ENCODE data around the gene HLA-DPB1. TPM values are rescaled to one million over a fixed set of nuclear protein-coding genes. Genes with fewer than 3 reads are reported as not detected.

Gene HLA-DPB1
- total RNA-seq, 4 donors from 2014 or later = 33.8 to 44.7 (median 41.0) TPM

DNA sequence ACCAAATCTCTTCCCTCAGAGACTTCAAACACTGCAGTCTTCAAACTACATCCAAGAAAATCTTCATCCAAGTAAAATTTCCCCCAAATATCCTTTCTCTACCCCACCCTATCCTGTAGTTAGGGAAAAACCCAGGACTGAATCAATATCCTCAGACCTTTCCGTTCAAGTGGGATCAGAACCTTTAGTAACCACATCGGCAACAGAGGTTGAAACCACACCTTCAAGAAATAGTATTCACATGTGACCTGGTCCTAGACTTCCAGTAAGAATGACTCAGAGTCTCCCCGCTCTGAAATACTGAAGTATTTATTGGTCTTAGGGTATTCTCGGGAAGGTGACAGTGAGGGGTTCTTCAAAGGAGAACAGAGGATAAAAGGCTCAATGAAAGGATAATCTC lies 11.1 kb upstream of the HLA-DPB1 start:
- H3K27ac ChIP-seq = no peak overlapping the region
- no peaks in the 10 kb centered on the region for H3K36me3 ChIP-seq
- 80 to 85% methylated on average over 4 of the region's 4 CpGs for WGBS, 2 donors
- no peaks in the 10 kb centered on the region for H3K9me3 ChIP-seq
- H3K4me1 ChIP-seq = no peaks in the 10 kb centered on the region
- no peaks in the 10 kb centered on the region for H3K27me3 ChIP-seq
- no peak for TF ChIP-seq POLR2A (IDR thresholded peaks at IDR 0.05)
- TF ChIP-seq, protein P1, sequence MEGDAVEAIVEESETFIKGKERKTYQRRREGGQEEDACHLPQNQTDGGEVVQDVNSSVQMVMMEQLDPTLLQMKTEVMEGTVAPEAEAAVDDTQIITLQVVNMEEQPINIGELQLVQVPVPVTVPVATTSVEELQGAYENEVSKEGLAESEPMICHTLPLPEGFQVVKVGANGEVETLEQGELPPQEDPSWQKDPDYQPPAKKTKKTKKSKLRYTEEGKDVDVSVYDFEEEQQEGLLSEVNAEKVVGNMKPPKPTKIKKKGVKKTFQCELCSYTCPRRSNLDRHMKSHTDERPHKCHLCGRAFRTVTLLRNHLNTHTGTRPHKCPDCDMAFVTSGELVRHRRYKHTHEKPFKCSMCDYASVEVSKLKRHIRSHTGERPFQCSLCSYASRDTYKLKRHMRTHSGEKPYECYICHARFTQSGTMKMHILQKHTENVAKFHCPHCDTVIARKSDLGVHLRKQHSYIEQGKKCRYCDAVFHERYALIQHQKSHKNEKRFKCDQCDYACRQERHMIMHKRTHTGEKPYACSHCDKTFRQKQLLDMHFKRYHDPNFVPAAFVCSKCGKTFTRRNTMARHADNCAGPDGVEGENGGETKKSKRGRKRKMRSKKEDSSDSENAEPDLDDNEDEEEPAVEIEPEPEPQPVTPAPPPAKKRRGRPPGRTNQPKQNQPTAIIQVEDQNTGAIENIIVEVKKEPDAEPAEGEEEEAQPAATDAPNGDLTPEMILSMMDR (IDR thresholded peaks at IDR 0.05) = no peak
- no peak overlapping the region for H3K4me3 ChIP-seq (replicated peaks in 1 of 3)
- no peak for DNase-seq
- intact Hi-C loops (cut with DNase I) = no loop called here

DNA sequence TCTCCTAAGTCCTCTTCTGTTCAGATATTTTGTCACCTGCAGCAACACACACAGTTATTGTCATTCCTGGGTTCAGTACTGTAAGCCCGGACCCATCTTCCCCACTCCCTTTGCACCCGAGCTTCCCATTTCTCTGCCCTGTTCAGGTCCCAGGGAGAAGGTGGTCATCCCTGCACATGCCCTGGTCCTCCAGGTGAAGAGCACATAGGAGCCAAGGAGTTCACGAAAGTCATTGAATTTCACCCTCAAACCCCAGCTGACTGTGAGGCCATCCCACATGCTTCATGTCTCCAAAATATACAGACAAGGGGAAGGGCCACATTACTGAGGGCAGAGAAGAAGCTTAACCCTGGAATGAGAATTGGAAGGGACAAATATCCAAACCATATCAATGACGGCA lies 10.5 kb upstream of the HLA-DPB1 start:
- Histone ChIP-seq H3K27me3 (no peaks in the 10 kb centered on the region), H3K4me3 (replicated peaks in 1 of 3) (no peak overlapping the region), H3K27ac (no peak overlapping the region), H3K9me3 (no peaks in the 10 kb centered on the region), H3K36me3 (no peaks in the 10 kb centered on the region), H3K4me1 (no peaks in the 10 kb centered on the region)
- intact Hi-C loops (cut with DNase I) = no loop called here
- 93 to 95% methylated on average over 4 of the region's 4 CpGs for WGBS, 2 donors
- TF ChIP-seq, protein P1 (IDR thresholded peaks at IDR 0.05) = no peak
- no peak for TF ChIP-seq POLR2A (IDR thresholded peaks at IDR 0.05)
- no peak for DNase-seq

GRCh38 chr6:33066917-33067521 lies 8.8 kb upstream of the HLA-DPB1 start:
- WGBS, 2 donors = 95 to 98% methylated on average over 3 of the region's 3 CpGs
- Histone ChIP-seq H3K4me3 (replicated peaks in 1 of 3) (no peak overlapping the region), H3K36me3 (no peaks in the 10 kb centered on the region)

DNA sequence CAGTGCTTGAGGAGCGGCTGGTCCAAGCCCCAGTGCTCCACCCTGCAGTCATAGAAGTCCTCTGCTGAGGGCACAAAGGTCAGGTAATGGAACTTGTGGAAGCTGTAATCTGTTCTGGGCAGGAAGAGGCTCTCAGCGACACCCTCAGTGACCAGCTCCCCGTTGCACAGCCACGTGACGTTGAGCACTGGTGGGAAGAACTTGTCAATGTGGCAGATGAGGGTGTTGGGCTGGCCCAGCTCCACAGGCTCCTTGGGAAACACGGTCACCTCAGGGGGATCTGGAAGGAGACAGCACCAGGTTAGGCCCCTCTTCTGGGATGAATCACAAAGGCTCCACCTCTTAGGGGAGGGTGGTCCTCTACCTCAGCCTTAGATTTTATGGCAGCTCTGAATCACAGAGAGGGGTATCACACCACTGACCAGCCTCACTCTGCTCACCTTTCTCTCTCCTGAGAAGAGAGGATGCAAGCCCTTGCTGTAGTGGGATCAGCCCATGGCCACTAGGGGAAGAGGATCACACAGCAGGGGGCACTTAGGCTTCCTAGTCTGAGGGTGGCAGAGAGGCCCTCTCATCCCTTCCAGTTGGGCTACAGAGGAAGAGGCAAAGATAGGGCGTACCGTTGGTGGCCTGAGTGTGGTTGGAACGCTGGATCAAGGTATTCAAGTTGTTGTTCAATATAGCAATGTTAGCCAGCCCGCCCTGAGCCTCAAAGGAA lies 6.6 kb upstream of the HLA-DPB1 start:
- Histone ChIP-seq H3K4me3 (replicated peaks in 1 of 3) (no peak overlapping the region), H3K9me3 (no peaks in the 10 kb centered on the region), H3K27ac (no peak overlapping the region), H3K36me3 (no peaks in the 10 kb centered on the region), H3K27me3 (no peaks in the 10 kb centered on the region), H3K4me1 (no peaks in the 10 kb centered on the region)
- intact Hi-C loops (cut with DNase I) = no loop called here
- WGBS, 2 donors = 85 to 88% methylated on average over 6 to 10 of the region's 10 CpGs
- DNase-seq = no peak
- TF ChIP-seq, protein P1 (IDR thresholded peaks at IDR 0.05) = no peak
- TF ChIP-seq POLR2A (IDR thresholded peaks at IDR 0.05) = no peak

More at GRCh38 chr6:33066917-33067521, 8.8 kb upstream of the HLA-DPB1 start:
- no peak overlapping the region for H3K27ac ChIP-seq
- DNase-seq = no peak
- no peaks in the 10 kb centered on the region for H3K9me3 ChIP-seq
- H3K4me1 ChIP-seq = no peaks in the 10 kb centered on the region
- intact Hi-C loops (cut with DNase I) = no loop called here
- H3K27me3 ChIP-seq = no peaks in the 10 kb centered on the region
- TF ChIP-seq, protein P1 (IDR thresholded peaks at IDR 0.05) = no peak
- no peak for TF ChIP-seq POLR2A (IDR thresholded peaks at IDR 0.05)

DNA sequence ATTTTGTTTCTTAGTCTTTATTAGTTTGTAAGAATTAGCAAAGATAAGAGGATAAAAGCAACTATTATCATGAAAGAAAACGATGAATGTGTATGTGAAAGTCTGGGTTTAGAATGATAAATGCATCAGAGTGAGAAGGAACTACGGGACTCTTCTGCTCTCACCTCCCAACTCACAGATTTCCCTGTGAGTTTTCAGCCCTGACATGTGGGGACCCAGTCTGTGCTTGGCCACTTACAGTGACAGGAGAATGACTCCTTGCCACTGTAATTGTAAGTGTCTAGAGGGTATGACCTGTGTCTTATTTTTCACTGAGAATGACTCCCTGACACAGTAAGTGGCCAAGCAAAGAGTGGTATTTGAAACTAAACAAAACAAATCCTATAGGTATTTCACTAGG lies 4.9 kb upstream of the HLA-DPB1 start:
- H3K27me3 ChIP-seq = no peaks in the 10 kb centered on the region
- no peak overlapping the region for H3K4me3 ChIP-seq (replicated peaks in 1 of 3)
- H3K9me3 ChIP-seq = no peaks in the 10 kb centered on the region
- TF ChIP-seq, protein P1 (IDR thresholded peaks at IDR 0.05) = no peak
- TF ChIP-seq POLR2A (IDR thresholded peaks at IDR 0.05) = no peak
- no peaks in the 10 kb centered on the region for H3K36me3 ChIP-seq
- intact Hi-C loops (cut with DNase I) = no loop called here
- 80 to 87% methylated on average over 2 of the region's 2 CpGs for WGBS, 2 donors
- no peak overlapping the region for H3K27ac ChIP-seq
- no peaks in the 10 kb centered on the region for H3K4me1 ChIP-seq
- no peak for DNase-seq

All from thyroid gland (tissue), 4 donors.